HG03135 (cell line): ENCODE results near the gene ENKD1.

Experiments
- ATAC-seq: cut with Tn5 transposase; IDR thresholded peaks from one replicate; pipeline ENCODE4 v1.9.1; 2021; ENCODE audit warnings: mild to moderate bottlenecking, moderate library complexity; ENCODE audit not compliant: unreplicated experiment

ENKD1 gene

DNA sequence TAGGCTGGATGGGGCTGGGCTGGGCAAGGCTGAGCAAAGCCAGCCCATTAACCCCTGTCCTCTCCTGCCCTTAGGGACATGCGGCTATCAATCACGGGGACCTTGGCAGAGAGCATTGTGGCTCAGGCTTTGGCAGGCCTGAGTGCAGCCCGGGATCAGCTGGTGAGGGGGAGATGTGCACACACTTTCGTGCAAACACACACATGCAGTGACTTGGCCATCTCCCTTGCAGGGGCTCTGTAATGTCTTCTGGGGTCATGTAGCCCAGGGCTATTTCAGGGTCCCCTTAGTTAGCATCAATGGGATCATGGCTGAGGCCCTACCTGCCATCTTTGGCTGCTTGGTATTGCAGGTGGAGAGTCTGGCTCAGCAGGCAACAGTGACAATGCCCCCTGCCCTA, 14.7 kb downstream of the ENKD1 start:
- no peak for ATAC-seq

DNA sequence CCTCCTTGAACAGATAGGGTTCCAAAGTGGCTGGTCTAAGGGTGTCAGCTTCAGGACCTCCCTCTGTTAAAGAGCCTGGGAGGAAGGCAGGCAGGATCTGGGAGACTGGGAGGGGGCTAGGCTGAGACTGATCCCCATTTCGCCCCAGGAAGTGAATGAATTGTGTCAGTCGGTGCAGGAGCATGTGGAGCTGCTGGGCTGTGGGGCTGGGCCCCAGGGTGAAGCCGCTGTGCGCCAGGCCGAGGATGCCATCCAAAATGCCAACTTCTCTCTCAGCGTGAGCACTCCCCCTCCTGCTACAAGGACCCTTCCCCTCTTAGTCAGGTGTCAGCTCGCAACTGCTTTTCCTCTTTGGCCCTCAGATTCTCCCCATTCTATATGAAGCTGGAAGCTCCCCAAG, 15.5 kb downstream of the ENKD1 start:
- no peak for ATAC-seq

DNA sequence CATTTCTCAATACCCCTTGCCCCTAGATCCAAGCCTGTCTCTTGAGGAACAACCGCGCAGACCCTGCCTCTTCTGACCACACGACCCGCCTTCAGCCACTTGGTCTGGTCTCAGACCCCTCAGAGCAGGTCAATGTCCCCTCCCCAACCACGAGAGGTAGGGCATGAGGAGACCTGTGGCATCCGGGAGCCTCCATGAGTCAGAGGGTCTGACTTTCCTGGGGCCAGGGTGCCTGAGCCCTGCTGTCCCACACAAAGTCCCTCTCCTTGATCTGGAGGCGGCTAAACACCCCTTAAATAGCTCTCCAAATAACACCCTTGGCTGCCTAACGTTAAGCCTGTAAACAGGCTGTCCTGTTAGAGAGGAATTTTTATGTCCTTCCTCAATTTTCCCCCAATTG, 16.5 kb downstream of the ENKD1 start:
- ATAC-seq, result no peak

DNA sequence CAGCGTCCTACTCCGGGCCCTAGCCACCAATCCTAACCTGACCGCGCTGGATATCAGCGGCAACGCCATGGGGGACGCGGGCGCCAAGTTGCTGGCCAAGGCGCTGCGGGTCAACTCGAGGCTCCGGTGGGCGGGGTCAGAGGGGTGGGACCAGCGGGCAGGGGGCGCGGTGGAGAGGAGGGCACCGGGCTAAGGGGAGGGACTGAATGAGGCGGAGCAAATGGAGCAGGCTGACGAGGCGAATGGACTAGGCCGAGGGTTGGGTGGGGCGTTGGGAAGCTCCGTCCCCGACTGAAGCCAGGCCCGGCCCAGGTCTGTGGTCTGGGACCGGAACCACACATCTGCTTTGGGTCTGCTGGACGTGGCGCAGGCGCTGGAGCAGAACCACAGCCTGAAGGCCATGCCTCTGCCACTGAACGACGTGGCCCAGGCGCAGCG, 17.0 kb downstream of the ENKD1 start:
- no peak for ATAC-seq

DNA sequence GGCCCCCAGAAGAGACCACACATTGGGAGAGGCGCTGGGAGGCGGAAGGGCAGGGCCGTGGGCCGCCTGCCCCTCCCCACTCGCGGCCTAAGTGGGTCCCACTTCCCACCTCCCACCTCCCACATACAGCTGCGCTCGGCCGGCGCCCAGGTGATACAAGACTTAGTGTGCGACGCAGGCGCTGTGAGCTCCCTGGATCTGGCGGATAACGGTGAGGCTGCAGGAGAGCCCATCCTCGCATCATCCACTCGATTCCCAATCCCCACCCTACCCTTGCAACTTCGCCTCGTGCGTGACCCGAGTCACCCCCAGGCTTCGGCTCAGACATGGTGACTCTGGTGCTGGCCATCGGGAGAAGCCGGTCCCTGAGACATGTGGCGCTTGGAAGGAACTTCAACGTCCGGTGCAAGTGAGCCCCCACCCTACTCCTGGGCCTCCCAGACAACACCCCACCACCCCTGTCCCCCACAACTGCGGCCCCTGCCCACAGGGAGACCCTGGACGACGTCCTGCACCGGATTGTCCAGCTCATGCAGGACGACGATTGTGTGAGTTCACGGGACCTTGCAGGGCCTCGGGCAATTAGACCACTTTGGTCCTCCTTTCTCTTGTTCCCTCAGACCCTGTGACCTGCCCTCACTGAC, 17.7 kb downstream of the ENKD1 start:
- ATAC-seq, result no peak

DNA sequence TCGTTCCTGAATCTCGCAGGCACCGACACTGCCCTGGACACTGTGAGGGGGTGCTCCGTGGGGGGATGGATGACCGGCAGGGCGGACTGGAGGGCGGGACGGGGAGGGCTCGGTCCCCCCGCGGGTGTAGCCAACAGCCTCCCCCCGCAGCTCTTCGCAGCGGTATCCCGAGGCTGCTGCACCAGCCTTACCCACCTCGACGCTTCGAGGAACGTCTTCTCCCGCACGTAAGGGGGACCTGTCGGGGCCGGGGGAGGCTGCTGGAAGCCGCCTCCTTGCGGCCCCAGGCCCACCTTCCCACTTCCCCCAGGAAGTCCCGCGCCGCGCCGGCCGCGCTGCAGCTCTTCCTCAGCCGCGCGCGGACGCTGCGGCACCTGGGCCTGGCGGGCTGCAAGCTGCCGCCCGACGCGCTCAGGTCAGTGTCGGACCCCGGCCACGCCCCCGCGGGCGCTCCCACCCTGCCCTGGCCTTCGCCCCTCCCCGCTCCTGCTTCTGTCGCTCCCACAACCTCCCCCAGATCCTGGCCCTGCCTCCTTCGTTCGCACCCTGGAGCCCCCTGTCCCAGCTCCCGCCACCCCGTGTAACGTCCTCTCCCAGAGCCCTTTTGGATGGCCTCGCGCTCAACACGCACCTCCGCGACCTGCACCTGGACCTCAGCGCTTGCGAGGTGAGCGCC, 18.3 kb downstream of the ENKD1 start:
- ATAC-seq, result no peak

DNA sequence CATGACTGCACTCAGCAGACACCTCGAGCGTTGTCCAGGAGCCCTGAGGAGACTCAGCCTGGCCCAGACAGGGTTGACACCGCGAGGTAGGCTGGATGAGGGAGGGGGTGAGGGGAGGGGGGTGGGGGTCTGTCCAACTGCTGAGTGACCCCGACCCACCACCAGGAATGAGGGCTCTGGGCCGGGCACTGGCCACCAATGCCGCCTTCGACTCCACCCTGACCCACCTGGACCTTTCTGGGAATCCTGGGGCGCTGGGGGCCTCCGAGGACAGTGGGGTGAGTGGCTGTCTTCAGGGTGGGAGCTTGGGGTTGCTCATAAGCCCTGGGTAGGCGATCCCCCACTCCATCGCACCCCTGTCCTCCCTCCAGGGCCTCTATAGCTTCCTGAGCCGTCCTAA, 18.9 kb downstream of the ENKD1 start:
- no peak for ATAC-seq

DNA sequence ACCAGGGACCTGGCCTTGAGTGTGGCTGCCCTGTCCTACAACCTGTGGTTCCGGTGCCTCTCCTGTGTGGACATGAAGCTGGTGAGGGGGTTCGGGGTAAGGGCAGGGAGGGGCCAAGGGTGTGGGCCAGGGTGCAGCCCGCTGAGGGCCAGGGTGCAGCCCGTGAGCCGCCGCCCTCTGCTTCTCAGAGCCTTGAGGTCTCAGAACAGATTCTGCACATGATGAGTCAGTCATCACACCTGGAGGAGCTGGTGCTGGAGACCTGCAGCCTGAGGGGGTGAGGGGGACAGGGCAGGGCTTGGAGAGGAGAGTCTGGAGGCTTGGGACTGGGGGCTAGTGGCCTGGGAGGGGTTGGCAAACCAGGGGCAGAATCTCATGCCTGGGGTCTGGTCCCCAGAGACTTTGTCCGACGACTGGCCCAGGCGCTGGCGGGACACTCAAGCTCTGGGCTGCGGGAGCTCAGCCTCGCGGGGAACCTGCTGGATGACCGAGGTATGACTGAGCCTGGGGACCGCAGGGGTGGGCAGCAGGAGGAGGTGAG, 19.4 kb downstream of the ENKD1 start:
- ATAC-seq, result no peak

DNA sequence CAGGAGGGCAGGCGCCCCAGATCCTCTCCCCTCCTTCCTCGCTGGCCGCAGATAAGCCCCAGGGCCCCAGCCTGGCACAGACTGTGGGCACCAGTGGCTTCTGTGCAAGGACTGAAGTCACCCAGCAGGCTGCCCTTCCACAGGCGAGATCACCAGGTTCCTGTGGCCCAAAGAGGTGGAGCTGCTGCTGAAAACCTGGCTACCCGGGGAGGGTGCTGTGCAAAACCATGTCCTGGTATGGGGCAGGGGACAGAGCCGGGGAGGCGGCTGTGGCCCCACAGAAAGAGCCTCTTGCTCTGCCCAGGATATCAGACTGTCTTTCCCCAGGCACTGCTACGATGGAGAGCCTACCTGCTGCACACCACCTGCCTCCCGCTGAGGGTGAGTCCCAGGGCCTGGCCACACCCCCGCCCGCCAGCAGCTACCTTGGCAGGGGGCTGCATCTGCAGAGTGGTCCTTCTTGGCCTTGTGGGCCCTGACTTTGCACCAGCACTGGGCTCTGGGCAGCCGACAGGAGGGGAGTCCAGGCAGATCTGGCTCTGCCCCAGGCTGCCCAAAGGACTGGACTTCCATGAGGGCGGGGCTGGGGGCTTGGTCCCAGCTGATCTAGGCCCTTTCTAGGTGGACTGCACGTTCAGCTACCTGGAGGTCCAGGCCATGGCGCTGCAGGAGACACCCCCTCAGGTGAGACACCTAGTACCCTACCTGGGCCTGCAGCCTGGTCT, 21.0 kb downstream of the ENKD1 start:
- ATAC-seq, result no peak

DNA sequence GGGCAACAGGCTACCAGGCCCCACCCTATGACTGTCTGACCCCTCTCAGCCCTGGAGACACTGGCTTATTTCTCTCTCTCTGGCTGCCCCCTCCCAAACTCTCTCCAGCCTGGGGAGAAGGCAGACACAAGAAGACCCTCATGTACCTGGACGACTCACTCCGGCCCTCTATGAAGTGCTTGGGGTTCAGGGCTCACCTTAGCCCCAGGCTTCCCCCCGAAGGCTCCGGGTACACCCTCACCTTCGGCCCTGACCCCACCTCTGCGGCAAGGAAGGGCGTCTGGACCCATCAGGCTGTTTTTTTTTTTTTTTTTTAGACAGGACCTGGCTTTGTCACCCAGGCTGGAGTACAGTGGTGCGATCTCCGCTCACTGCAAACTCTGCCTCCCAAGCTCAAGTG, 22.5 kb downstream of the ENKD1 start:
- ATAC-seq, result no peak

DNA sequence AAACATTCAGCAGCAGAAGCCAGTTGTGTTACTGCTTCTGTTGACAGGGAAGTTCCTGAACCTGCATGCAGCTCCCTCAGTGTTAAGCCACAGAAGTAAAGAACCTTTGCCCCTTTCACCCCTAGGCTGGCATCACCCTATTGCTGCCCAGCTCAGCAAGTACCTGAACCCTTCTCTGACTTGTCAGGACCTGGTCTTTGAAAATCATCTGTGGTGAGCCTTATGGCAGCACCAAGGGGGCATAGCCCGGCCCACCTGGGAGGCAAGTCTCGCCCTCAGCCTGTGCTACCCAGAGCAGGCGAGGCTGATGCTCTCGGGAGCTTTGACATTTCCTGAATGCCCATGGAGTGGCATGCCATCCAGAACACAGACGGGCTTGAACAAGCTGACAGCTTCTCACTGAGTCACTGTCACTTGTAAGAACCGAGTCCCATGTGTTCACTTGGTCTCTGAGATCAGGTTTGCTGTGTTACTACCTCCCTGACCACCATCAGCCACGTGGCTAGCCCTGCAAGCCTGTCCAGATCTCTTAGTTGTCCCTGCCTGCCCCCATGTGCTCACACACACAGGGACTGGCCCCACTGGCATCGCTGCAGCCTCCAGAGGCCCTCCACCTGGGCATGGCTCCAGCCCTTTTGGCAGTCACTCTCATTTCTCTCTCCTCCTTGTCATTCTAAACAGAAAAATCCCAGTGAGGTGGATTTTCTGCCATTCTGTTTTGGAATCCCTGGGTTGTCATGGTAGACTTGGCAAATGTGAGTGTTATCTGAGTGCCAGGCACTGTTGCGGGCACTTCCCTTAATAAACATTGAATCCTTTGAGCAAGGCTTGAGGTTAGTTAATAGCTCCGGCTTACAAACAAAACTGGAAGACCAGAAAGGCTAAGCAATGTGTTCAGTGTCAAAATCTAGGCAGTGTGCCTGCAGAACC, 24.5 kb downstream of the ENKD1 start:
- no peak for ATAC-seq

DNA sequence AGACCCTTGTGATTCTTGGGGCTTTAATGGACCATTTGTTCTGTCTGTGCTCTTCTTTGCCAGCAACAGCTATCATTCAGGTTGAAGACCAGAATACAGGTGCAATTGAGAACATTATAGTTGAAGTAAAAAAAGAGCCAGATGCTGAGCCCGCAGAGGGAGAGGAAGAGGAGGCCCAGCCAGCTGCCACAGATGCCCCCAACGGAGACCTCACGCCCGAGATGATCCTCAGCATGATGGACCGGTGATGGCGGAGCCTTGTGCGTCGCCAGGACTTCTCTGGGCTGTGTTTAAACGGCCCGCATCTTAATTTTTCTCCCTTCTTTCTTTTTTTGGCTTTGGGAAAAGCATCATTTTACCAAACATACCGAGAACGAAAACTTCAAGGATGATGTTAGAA, 28.9 kb downstream of the ENKD1 start:
- ATAC-seq, result no peak

DNA sequence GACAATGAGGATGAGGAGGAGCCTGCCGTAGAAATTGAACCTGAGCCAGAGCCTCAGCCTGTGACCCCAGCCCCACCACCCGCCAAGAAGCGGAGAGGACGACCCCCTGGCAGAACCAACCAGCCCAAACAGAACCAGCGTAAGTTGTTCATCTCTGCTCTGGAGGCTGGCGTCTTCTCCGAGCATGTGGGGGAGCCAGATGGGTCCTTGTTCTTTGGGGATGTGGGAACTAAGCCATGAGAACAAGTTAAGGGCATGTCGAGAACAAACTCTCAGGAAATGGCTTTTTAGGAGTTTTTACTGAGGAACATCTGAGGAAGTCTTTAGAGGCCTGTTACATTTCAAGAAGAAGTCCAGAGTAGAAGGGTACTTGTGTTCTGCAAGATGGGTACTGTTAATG, 29.8 kb downstream of the ENKD1 start:
- no peak for ATAC-seq

DNA sequence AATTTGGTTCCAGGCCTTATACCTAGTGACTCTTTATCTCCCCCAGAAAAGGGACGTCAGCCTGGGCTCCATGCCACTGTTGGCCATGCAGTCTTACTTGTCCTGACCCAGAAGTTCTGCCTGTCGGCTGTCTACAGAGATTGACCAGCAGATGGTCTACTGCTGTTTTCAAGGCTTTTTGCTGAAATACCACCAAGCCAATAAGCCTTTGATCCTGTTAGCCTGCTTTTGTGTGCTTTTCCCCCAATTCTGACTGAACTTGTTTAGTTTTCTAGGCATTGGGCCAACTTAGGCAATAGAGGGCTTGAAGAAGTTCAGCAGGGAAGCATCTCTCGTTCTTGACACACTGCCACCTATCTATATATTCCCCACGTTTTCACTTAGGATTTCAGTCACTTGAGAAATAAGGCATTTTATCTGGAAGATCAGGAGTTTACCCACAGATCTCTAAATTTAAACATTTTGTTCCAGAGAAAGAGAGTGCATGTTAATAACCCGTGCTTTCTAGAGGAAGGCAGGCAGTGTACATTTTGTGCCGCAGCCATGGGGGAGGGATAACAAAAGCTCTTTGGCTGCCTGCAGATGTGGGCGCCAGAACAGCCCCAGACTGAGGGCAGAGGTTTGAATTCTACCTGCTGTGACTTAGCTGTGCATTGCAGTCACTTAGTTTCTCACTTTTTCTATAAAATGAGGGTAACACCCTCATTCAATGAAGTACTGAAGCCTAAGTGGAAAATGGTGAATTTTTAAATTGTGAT, 34.0 kb downstream of the ENKD1 start:
- ATAC-seq, result no peak

DNA sequence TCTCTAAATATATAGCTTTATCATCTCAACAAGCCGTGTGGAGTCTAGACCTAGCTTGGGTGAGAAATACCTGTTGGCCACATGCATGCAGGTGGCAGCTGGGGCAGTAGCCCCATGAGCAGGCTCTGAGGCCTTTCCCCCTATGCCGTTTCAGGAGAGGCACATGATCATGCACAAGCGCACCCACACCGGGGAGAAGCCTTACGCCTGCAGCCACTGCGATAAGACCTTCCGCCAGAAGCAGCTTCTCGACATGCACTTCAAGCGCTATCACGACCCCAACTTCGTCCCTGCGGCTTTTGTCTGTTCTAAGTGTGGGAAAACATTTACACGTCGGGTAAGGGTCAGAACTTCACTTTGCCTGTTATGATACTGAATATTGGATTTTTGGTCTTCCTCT, 38.3 kb downstream of the ENKD1 start:
- ATAC-seq, result no peak

DNA sequence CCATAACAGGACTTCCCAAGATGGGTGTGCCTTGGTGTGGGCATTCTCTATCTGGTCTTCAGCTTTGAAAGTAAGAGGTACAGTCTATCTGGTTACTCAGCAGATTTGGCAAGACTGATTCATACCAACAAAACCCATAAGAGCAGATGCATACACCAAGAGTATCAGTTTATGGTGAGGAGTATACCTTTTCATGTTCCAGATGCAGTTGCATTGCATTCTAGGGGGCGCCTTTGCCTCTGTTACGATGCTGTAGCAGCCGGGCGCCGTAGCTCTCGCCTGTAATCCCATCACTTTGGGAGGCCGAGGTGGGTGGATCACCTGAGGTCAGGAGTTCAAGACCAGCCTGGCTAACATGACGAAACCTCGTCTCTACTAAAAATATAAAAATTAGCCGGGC, 52.7 kb downstream of the ENKD1 start:
- no peak for ATAC-seq
